ENCODE measurements around the gene NKD1.

DNA sequence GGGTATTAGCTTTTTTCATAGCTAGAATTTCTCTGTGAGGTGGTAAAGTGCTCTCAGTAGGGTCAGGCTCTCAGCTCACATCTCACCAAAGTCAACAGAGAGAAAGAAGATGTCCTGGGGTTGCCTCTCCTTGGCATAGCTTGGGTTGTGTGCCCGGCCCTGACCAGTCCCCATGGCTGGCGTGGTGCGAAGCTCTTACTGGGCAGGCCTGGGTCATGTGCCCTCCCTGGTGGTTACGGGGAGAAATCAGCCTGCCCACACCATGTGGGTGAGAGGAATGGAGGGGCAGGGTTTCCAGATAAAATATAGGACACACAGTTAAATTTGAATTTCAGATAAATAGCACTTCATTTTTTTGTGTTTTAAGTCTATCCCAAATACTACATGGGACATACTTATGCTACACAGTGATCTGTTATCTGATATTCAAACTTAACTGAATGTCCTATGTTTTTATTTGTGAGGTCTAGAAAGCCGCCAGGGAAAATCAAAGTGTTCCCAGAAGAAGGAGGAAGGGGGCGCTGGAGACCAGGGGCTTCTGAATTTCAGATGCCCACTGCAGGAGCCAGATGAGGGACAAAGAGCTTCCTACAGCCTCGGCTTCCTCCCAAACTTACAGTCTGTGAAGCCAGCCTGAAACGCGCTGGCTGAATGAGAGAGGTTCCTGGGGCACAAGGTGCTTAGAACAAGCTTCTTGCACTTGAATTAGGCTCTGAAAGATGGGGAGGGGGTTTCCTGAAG is 45.4 kb downstream of the NKD1 start:
- TF ChIP-seq, protein P1, sequence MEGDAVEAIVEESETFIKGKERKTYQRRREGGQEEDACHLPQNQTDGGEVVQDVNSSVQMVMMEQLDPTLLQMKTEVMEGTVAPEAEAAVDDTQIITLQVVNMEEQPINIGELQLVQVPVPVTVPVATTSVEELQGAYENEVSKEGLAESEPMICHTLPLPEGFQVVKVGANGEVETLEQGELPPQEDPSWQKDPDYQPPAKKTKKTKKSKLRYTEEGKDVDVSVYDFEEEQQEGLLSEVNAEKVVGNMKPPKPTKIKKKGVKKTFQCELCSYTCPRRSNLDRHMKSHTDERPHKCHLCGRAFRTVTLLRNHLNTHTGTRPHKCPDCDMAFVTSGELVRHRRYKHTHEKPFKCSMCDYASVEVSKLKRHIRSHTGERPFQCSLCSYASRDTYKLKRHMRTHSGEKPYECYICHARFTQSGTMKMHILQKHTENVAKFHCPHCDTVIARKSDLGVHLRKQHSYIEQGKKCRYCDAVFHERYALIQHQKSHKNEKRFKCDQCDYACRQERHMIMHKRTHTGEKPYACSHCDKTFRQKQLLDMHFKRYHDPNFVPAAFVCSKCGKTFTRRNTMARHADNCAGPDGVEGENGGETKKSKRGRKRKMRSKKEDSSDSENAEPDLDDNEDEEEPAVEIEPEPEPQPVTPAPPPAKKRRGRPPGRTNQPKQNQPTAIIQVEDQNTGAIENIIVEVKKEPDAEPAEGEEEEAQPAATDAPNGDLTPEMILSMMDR (IDR thresholded peaks at IDR 0.05) = no peak
- TF ChIP-seq POLR2A (IDR thresholded peaks at IDR 0.05) (no peak), POLR2AphosphoS5 (IDR thresholded peaks at IDR 0.05) (no peak)

All from breast epithelium (tissue), 3 donors.